GM12892 (cell line): ENCODE measurements around the gene PDF.
"Not testable (repeated sequence)": the region's sequence is repeated elsewhere in the genome, so short reads cannot be mapped to it uniquely, and the experiment has no call there.

Experiments used
- DNase-seq: peaks from one replicate; pipeline ENCODE4 v3.0.0; 2011; ENCODE audit not compliant: insufficient read length
- FAIRE-seq: peaks from 2 replicates; lab custom pipeline; 2011; peaks lifted over from hg19 to GRCh38; lab: Jason Lieb, UNC
- POLR2A ChIP-seq: IDR thresholded peaks from 2 replicates; pipeline ENCODE4 v1.6.1; 2011; ENCODE audit warnings: low read depth, low read length, control low read depth
- POLR2AphosphoS5 ChIP-seq: IDR thresholded peaks from 2 replicates; pipeline ENCODE4 v1.6.1; 2011; ENCODE audit warnings: low read depth, low read length, control low read depth
- TAF1 ChIP-seq: IDR thresholded peaks from 2 replicates; pipeline ENCODE4 v1.6.1; 2011; ENCODE audit warnings: low read depth, mild to moderate bottlenecking, control low read depth, low read length, borderline replicate concordance

Gene PDF

DNA sequence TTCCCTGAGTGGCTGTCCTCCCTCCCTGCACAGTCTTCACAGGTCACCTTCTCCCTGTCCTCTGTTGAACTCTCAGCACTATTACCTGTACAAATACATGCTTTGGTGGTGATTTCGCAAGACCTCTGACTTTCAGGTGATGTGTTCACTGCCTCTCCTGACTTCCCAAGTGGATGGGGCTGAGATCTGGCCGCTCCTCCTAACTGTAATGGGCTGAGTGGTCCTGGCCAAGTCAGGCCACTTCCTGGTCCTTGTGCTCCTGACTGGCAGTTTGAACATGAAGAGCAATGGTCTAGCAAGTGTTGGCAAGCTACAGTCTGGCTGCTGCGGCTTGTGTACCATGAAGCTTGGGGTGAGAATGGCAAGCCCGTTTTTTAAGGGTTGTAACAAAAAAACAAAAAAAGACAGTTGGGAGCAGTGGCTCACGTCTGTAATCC is 32.9 kb upstream of the PDF start:
- TF ChIP-seq POLR2A (no peak), POLR2AphosphoS5 (no peak), TAF1 (no peak)
- DNase-seq (no peak), FAIRE-seq (no peak)

DNA sequence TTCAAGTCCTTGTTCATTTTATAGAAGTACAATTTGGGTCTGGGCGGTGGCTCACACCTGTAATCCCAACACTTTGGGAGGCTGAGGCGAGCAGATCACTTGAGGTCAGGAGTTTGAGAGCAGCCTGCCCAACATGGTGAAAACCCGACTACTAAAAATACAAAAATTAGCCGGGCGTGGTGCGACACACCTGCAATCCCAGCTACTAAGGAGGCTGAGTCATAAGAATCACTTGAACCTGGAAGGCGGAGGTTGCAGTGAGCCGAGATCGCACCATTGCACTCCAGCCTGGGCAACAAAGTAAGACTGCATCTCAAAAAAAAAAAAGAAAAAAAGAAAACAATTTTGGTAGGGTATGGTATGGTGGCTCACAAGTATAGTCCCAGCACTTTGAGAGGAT is 29.7 kb upstream of the PDF start:
- FAIRE-seq, DNase-seq: not testable (repeated sequence)

GRCh38 chr16:69351309-69352027 is 21.1 kb upstream of the PDF start, which contains the start of gene TMED6:
TMED6 (minus strand) TSS chr16:69351786; CDS start chr16:69351753, 33 bp downstream.
- no peak for DNase-seq
- no peak for TF ChIP-seq TAF1
- TF ChIP-seq POLR2AphosphoS5 = no peak
- TF ChIP-seq POLR2A = no peak
- no peak for FAIRE-seq

DNA sequence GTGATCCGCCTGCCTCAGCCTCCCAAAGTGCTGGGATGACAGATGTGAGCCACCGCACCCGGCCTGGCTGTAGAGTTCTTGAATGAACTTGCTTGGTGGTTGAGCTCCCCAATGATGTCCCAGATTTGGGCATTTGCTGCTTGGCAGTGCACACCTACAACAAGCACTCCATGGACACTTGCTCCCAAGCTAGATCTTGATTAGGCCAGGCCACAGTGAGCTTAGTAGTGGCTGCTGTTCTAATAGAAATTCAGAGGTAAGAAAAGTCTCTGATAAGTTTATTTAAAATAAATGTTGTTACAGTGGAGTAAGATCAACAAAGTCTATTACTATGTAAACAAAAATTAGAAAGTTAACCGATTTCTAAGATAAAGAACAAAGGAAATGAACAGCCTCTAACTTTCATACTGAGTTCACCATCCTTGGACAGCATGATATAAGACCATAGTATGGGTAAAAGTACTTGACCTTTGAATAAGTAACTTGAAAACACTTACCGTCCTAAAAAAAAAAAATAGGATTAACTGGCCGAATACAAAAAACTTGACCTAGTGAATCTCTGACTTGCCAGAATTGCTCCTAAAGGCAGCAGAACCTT is 20.2 kb upstream of the PDF start:
- no peak for FAIRE-seq
- TF ChIP-seq POLR2AphosphoS5 = no peak
- TF ChIP-seq POLR2A = no peak
- no peak for TF ChIP-seq TAF1

GRCh38 chr16:69349536-69349935 is 19.1 kb upstream of the PDF start:
- DNase-seq = no peak
- no peak for TF ChIP-seq POLR2AphosphoS5
- TF ChIP-seq POLR2A = no peak
- TF ChIP-seq TAF1 = no peak
- no peak for FAIRE-seq

More for the DNA sequence above, 20.2 kb upstream of the PDF start:
- DNase-seq = no peak

DNA sequence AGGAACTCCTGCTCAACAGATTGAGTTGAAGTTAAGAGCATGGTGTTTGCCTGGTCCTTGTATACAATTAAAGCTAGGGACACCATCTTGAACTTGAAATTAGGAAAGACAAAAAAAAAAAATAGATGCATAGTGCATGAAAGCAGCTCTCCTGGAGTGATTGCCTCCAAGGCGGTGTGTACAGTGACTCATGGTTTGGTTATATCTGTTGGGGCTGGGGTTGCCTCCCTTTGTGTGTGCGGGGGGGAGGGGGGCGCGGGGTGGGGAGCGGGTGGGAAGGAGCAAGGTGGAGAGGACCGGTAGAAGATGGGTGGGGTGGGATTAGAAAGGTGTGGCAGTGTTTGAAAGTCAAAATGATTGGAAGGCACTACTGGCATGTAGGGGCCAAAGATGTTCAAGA is 17.8 kb upstream of the PDF start:
- no peak for DNase-seq
- TF ChIP-seq POLR2AphosphoS5 (no peak), TAF1 (no peak), POLR2A (no peak)
- no peak for FAIRE-seq

DNA sequence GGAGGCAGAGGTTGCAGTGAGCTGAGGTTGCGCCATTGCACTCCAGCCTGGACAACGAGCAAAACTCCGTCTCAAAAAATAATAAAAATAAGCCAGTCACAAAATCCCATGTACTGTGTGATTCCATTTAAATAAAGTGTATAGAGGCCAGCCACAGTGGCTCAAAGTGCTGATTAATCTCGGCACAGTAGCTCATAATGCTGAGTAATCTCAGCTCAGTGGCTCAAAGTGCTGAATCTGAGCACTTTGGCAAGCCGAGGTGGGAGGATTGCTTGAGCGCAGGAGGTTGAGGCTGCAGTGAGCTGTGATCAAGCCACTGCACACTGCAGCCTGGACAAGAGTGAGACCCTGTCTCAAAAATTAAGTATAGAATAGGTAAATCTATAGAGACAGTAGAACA is 16.3 kb upstream of the PDF start:
- TF ChIP-seq POLR2A = no peak
- no peak for TF ChIP-seq TAF1
- TF ChIP-seq POLR2AphosphoS5 = no peak
- no peak for FAIRE-seq
- no peak for DNase-seq

DNA sequence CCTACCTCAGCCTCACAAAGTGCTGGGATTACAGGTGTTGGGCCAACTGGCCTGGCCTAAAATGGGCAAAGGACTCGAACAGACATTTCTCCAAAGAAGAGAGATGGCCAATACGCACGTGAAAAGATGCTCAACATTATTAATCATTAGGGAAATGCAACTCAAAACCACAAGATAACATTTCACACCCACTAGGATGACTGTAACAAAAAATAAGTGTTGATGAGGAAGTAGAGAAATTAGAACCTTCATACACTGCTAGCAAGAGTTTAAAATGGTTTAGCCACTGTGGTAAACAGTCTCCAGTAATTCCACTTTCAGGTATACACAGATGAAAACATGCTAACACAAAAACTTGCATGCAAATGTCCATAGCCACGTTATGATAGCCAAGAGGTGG is 15.5 kb upstream of the PDF start:
- TF ChIP-seq POLR2A = no peak
- TF ChIP-seq TAF1 = no peak
- TF ChIP-seq POLR2AphosphoS5 = no peak
- DNase-seq (no peak), FAIRE-seq (no peak)

- DNase-seq = no peak
- no peak for FAIRE-seq
- no peak for TF ChIP-seq TAF1
- TF ChIP-seq POLR2AphosphoS5 = no peak
- TF ChIP-seq POLR2A = no peak
Measured at GRCh38 chr16:69344171-69344570, 13.8 kb upstream of the PDF start.

GRCh38 chr16:69340095-69340644 is 9.8 kb upstream of the PDF start:
- DNase-seq (no peak), FAIRE-seq (peak; percentile 63)
- no peak for TF ChIP-seq POLR2A

- TF ChIP-seq POLR2AphosphoS5 (peak; percentile 82), POLR2A (peak; percentile 93), TAF1 (peak; percentile 90)
- FAIRE-seq = peak; percentile 89
- peak; percentile 87 for DNase-seq
Measured at GRCh38 chr16:69339289-69340094, 9.1 kb upstream of the PDF start, which contains the start of the genes COG8 and NIP7. COG8 (minus strand) TSS chr16:69339564; CDS start chr16:69339552, 12 bp downstream. NIP7 (plus strand) TSS chr16:69339772; CDS start chr16:69339830, 58 bp downstream.
